ENCODE measurements around the gene RIPPLY3. TPM values are rescaled to one million over a fixed set of nuclear protein-coding genes. Genes with fewer than 3 reads are reported as not detected.

RIPPLY3 gene
- total and polyA plus RNA-seq, 7 donors = not detected

- TF ChIP-seq CTCF (IDR thresholded peaks at IDR 0.05) = no peak
- Histone ChIP-seq H3K36me3 (ENCODE audit: insufficient read depth in 1 of 2, low read depth in 1 of 2) (no peaks in the 10 kb centered on the region), H3K4me3 (no peak overlapping the region), H3K9me3 (no peaks in the 10 kb centered on the region), H3K4me1 (no peaks in the 10 kb centered on the region), H3K27me3 (ENCODE audit: insufficient read depth in 3 of 3, low read length in 2 of 3) (no peaks in the 10 kb centered on the region), H3K27ac (no peak overlapping the region)
- WGBS, 3 donors = 78 to 85% (median 82%) methylated on average over 2 of the region's 2 CpGs
- DNase-seq (no peak), ATAC-seq (no peak)
- intact Hi-C loops (cut with DNase I) = no loop called here
Observed at GRCh38 chr21:37055271-37055855, 48.9 kb downstream of the RIPPLY3 start.

GRCh38 chr21:37057614-37058013 lies 51.1 kb downstream of the RIPPLY3 start:
- intact Hi-C loops (cut with DNase I) = no loop called here
- 94 to 96% (median 95%) methylated on average over 7 of the region's 7 CpGs for WGBS, 3 donors
- H3K27me3 ChIP-seq (ENCODE audit: insufficient read depth in 3 of 3, low read length in 2 of 3) = no peaks in the 10 kb centered on the region
- no peak for ATAC-seq
- no peaks in the 10 kb centered on the region for H3K9me3 ChIP-seq
- no peak overlapping the region for H3K4me3 ChIP-seq
- TF ChIP-seq CTCF (IDR thresholded peaks at IDR 0.05) = no peak
- H3K4me1 ChIP-seq = no peaks in the 10 kb centered on the region
- no peak for DNase-seq
- no peak overlapping the region for H3K27ac ChIP-seq
- no peaks in the 10 kb centered on the region for H3K36me3 ChIP-seq (ENCODE audit: insufficient read depth in 1 of 2, low read depth in 1 of 2)

- Histone ChIP-seq H3K36me3 (ENCODE audit: insufficient read depth in 1 of 2, low read depth in 1 of 2) (no peaks in the 10 kb centered on the region), H3K4me3 (no peak overlapping the region), H3K4me1 (no peaks in the 10 kb centered on the region), H3K27me3 (ENCODE audit: insufficient read depth in 3 of 3, low read length in 2 of 3) (no peaks in the 10 kb centered on the region), H3K9me3 (no peaks in the 10 kb centered on the region), H3K27ac (no peak overlapping the region)
- intact Hi-C loops (cut with DNase I) = no loop called here
- WGBS, 3 donors = 51 to 64% (median 54%) methylated on average over 2 of the region's 2 CpGs
- ATAC-seq (no peak), DNase-seq (no peak)
- TF ChIP-seq CTCF (IDR thresholded peaks at IDR 0.05) = no peak
Observed at GRCh38 chr21:37058261-37058660, 51.8 kb downstream of the RIPPLY3 start.

GRCh38 chr21:37059181-37059580 lies 52.7 kb downstream of the RIPPLY3 start:
- Histone ChIP-seq H3K9me3 (no peaks in the 10 kb centered on the region), H3K4me1 (no peaks in the 10 kb centered on the region), H3K36me3 (ENCODE audit: insufficient read depth in 1 of 2, low read depth in 1 of 2) (no peaks in the 10 kb centered on the region), H3K27ac (no peak overlapping the region), H3K4me3 (no peak overlapping the region), H3K27me3 (ENCODE audit: insufficient read depth in 3 of 3, low read length in 2 of 3) (no peaks in the 10 kb centered on the region)
- ATAC-seq (no peak), DNase-seq (no peak)
- TF ChIP-seq CTCF (IDR thresholded peaks at IDR 0.05) = no peak
- whole genome bisulfite sequencing, 3 donors = 62 to 68% (median 65%) methylated on average over 5 of the region's 5 CpGs
- intact Hi-C loops (cut with DNase I) = no loop called here

- WGBS, 3 donors = 57 to 73% (median 64%) methylated on average over 1 of the region's 1 CpG
- DNase-seq (peak; percentile 36 to 63), ATAC-seq (peak; percentile 64 to 83 (median 72))
- no peaks in the 10 kb centered on the region for H3K4me1 ChIP-seq
- no peak overlapping the region for H3K4me3 ChIP-seq
- H3K9me3 ChIP-seq = no peaks in the 10 kb centered on the region
- no peaks in the 10 kb centered on the region for H3K27me3 ChIP-seq (ENCODE audit: insufficient read depth in 3 of 3, low read length in 2 of 3)
- H3K36me3 ChIP-seq (ENCODE audit: insufficient read depth in 1 of 2, low read depth in 1 of 2) = peaks cover 0 to 10% of the 10 kb centered on the region in 2 donors
- H3K27ac ChIP-seq = no peak overlapping the region
- no peak for TF ChIP-seq CTCF (IDR thresholded peaks at IDR 0.05)
- intact Hi-C loops (cut with DNase I) = no loop called here
Observed at GRCh38 chr21:37060296-37060695, 53.8 kb downstream of the RIPPLY3 start.
